ENCODE results near the gene ARHGEF26.

DNA sequence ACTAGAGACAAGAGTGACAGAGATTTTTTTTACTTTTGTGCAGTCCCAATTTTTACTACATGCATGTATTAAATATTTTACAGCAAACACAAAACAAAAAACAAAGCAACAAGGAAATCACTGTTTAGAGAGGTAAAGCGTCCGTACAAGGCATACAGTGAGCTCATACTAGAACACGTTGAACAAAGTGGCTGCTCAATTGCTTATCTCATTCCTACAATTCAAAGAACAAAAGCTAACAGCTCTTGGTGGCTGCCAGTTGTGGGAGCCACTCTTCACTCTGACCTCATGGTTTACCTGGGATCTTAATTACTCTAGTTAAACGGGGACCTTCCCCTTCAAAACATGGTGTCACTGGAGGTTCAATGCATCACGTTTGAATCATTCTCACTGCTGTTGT is 7.6 kb upstream of the ARHGEF26 start:
- TF ChIP-seq ZNF565 (CRISPR knock-in tag; conservative IDR thresholded peaks at IDR 0.05; ENCODE audit: low read depth): no peak
- no peak for TF ChIP-seq CSDC2 (CRISPR knock-in tag; IDR thresholded peaks at IDR 0.05)
- no peak for TF ChIP-seq ZFP3 (CRISPR knock-in tag; IDR thresholded peaks at IDR 0.05)
- no peak for TF ChIP-seq ZNF70 (CRISPR knock-in tag; IDR thresholded peaks at IDR 0.05)
